Endodermal cell (in vitro differentiated cells): Measurements from ENCODE around the gene GPATCH3. TPM values are rescaled to one million over a fixed set of nuclear protein-coding genes. Genes with fewer than 3 reads are reported as not detected.
A peak's percentile ranks its signal among the peaks of the same experiment; 100 is the strongest.

Source experiments
- DNase-seq: peaks from one replicate; pipeline ENCODE4 v3.0.0-alpha.2; 2017
- H3K27ac ChIP-seq: 2 replicates; pipeline ENCODE4 v1.5.1; 2013; ENCODE audit warnings: mild to moderate bottlenecking, low read depth, low read length, moderate library complexity
- H3K27me3 ChIP-seq: 2 replicates; pipeline ENCODE4 v1.6.1; 2013; ENCODE audit warnings: mild to moderate bottlenecking, low read length, moderate library complexity; ENCODE audit not compliant: insufficient read depth, control insufficient read depth, poor library complexity, severe bottlenecking
- H3K36me3 ChIP-seq: 2 replicates; pipeline ENCODE4 v1.7.0; 2013; ENCODE audit warnings: mild to moderate bottlenecking, low read length, moderate library complexity; ENCODE audit not compliant: control insufficient read depth, insufficient read depth
- H3K4me1 ChIP-seq: one replicate; pipeline ENCODE4 v1.7.0; 2013; ENCODE audit warnings: low read length; ENCODE audit not compliant: control insufficient read depth, insufficient read depth
- H3K4me3 ChIP-seq: 2 replicates; pipeline ENCODE4 v1.5.1; 2013; ENCODE audit warnings: mild to moderate bottlenecking, low read length, moderate library complexity
- H3K9ac ChIP-seq: 2 replicates; pipeline ENCODE4 v1.6.1; 2013; ENCODE audit warnings: mild to moderate bottlenecking, low read length, moderate library complexity; ENCODE audit not compliant: poor library complexity, severe bottlenecking; ENCODE audit errors: extremely low read depth
- H3K9me3 ChIP-seq: 2 replicates; pipeline ENCODE4 v1.6.1; 2013; ENCODE audit warnings: mild to moderate bottlenecking, low read length, moderate library complexity; ENCODE audit not compliant: control insufficient read depth
- H3K27ac Mint-ChIP-seq: 2 replicates; pipeline ENCODE4 v1.8.0; 2020; ENCODE audit warnings: mixed read lengths
- H3K27me3 Mint-ChIP-seq: 2 replicates; pipeline ENCODE4 v1.8.0; 2021; ENCODE audit warnings: mild to moderate bottlenecking, mixed read lengths; ENCODE audit not compliant: insufficient read depth
- H3K36me3 Mint-ChIP-seq: 2 replicates; pipeline ENCODE4 v1.8.0; 2020; ENCODE audit warnings: low read depth, mixed read lengths
- H3K4me1 Mint-ChIP-seq: 2 replicates; pipeline ENCODE4 v1.8.0; 2020; ENCODE audit warnings: mixed read lengths
- H3K4me3 Mint-ChIP-seq: 2 replicates; pipeline ENCODE4 v1.8.0; 2020; ENCODE audit warnings: mild to moderate bottlenecking, moderate library complexity, mixed read lengths
- H3K9me3 Mint-ChIP-seq: 2 replicates; pipeline ENCODE4 v1.8.0; 2020; ENCODE audit warnings: mild to moderate bottlenecking, mixed read lengths
- WGBS, 2 experiments: methylation state at CpG; one replicate each; pipeline versions ENCODE4 v1.1.5 to v1.1.7; 2013; ENCODE audit warnings: missing lambda C conversion rate in 2 of 2, mixed read lengths in 1 of 2; ENCODE audit not compliant: insufficient coverage in 1 of 2, insufficient read length in 1 of 2; 5-methylcytosine and 5-hydroxymethylcytosine counted together
- total RNA-seq, 2 donors: library from RNA; stranded (reverse); fragmentation: NEBNext Ultra II Directional in 1 of 2; extraction: Animal tissue kit (Norgen Biotek cat#: 25700) in 1 of 2; gene quantifications; 2 replicates in 1 of 2; 3 replicates in 1 of 2; pipeline ENCODE4 v1.2.1, GENCODE V29; 2021
- TF ChIP-seq, protein P1 (sequence below): fragments of 200-600 bp; sonication (generic); conservative IDR thresholded peaks from 2 replicates; pipeline ENCODE4 v1.5.0; 2021; ENCODE audit warnings: antibody characterized with exemption, mild to moderate bottlenecking

Gene GPATCH3
- total RNA-seq, 2 donors from 2014 or later, result 21.3 to 23.2 TPM

GRCh38 chr1:26858160-26858559 lies 42.1 kb downstream of the GPATCH3 start:
- Mint-ChIP-seq H3K27ac (no peak overlapping the region), H3K27me3 (peaks cover 4% of the 10 kb centered on the region), H3K4me3 (no peak overlapping the region), H3K4me1 (peaks cover 12% of the 10 kb centered on the region), H3K36me3 (peaks cover 13% of the 10 kb centered on the region), H3K9me3 (no peaks in the 10 kb centered on the region)
- Histone ChIP-seq H3K27ac (no peak overlapping the region), H3K9me3 (no peaks in the 10 kb centered on the region), H3K4me3 (no peak overlapping the region), H3K9ac (no peak overlapping the region), H3K27me3 (no peaks in the 10 kb centered on the region), H3K4me1 (no peaks in the 10 kb centered on the region), H3K36me3 (peaks cover 13% of the 10 kb centered on the region)
- WGBS, 2 experiments, result 90% methylated on average over 4 of the region's 4 CpGs
- TF ChIP-seq, protein P1, sequence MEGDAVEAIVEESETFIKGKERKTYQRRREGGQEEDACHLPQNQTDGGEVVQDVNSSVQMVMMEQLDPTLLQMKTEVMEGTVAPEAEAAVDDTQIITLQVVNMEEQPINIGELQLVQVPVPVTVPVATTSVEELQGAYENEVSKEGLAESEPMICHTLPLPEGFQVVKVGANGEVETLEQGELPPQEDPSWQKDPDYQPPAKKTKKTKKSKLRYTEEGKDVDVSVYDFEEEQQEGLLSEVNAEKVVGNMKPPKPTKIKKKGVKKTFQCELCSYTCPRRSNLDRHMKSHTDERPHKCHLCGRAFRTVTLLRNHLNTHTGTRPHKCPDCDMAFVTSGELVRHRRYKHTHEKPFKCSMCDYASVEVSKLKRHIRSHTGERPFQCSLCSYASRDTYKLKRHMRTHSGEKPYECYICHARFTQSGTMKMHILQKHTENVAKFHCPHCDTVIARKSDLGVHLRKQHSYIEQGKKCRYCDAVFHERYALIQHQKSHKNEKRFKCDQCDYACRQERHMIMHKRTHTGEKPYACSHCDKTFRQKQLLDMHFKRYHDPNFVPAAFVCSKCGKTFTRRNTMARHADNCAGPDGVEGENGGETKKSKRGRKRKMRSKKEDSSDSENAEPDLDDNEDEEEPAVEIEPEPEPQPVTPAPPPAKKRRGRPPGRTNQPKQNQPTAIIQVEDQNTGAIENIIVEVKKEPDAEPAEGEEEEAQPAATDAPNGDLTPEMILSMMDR, result no peak
- no peak for DNase-seq

GRCh38 chr1:26857473-26858060 lies 42.7 kb downstream of the GPATCH3 start:
- DNase-seq, result no peak
- no peaks in the 10 kb centered on the region for H3K27me3 Mint-ChIP-seq
- Histone ChIP-seq H3K9me3 (no peaks in the 10 kb centered on the region), H3K27me3 (no peaks in the 10 kb centered on the region), H3K4me3 (no peak overlapping the region), H3K4me1 (no peaks in the 10 kb centered on the region), H3K27ac (no peak overlapping the region), H3K9ac (no peak overlapping the region), H3K36me3 (peaks cover 19% of the 10 kb centered on the region)
- H3K27ac Mint-ChIP-seq, result no peak overlapping the region
- peaks cover 12% of the 10 kb centered on the region for H3K4me1 Mint-ChIP-seq
- WGBS, 2 experiments, result 92 to 93% methylated on average over 6 to 8 of the region's 8 CpGs
- H3K4me3 Mint-ChIP-seq, result no peak overlapping the region
- TF ChIP-seq, protein P1, result no peak
- H3K36me3 Mint-ChIP-seq, result peaks cover 18% of the 10 kb centered on the region
- H3K9me3 Mint-ChIP-seq, result no peaks in the 10 kb centered on the region

DNA sequence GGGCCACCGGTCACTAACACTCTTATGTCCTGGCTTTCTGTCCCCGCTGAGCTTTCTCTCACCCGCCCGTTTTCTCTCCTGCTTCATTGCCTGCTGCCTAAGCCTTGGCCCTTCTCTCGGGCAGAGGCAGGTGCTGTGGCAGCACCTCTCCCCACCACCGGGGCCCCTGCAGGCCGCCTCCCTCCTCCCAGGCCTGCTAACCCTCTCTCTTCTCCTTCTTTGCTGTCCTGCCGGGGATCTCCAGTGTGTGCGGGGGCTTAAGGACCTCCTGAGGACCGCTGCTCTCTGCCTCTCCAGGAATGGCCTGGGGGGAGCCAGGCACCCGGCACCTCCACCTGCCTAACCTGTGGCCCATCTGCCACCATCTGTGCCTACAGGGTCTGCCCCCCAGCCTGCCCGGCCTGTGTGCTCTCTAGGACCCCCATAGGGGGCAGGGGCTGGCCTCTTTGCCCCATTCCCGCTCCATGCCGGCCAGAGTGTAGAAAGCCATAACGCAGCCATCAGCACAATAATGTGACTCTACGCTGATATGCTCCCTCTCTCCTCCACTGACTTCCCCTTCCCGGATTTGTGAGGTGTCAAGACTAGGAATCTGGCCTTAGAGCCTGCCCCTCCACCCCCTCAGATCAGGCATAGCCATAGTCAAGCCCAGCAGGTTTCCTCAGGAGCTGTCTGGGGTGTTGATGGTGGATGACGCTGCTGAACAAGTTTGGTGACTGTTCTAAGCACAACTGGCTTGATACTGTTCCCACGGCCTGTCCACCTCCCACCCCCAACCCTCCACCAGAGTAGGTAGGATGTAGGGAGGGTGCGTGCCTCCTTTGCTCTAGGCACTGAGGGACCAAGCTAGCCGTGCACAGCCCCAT lies 43.4 kb downstream of the GPATCH3 start:
- Histone ChIP-seq H3K4me3 (no peak overlapping the region), H3K27ac (no peak overlapping the region), H3K9me3 (no peaks in the 10 kb centered on the region), H3K36me3 (peaks cover 26% of the 10 kb centered on the region), H3K4me1 (no peaks in the 10 kb centered on the region), H3K27me3 (no peaks in the 10 kb centered on the region), H3K9ac (no peak overlapping the region)
- Mint-ChIP-seq H3K36me3 (peaks cover 26% of the 10 kb centered on the region), H3K27me3 (no peaks in the 10 kb centered on the region), H3K27ac (no peak overlapping the region), H3K4me3 (no peak overlapping the region), H3K4me1 (peaks cover 12% of the 10 kb centered on the region), H3K9me3 (no peaks in the 10 kb centered on the region)
- peak; percentile 87 for DNase-seq
- TF ChIP-seq, protein P1, result peak; percentile 44
- WGBS, 2 experiments, result 85 to 86% methylated on average over 12 to 20 of the region's 21 CpGs
